Heart right ventricle (tissue), 16 donors: Measurements from ENCODE around the gene RBFOX1. TPM values are rescaled to one million over a fixed set of nuclear protein-coding genes. Genes with fewer than 3 reads are reported as not detected.

ENCODE experiments used
- ATAC-seq, 8 donors: fragments of 200-7000 bp; cut with Tn5 transposase; one replicate each; pipeline ENCODE4 v1.9.1; 2020; ENCODE audit warnings: mild to moderate bottlenecking in 8 of 8, moderate library complexity in 8 of 8, moderate number of reproducible peaks in 1 of 8
- DNase-seq, 2 donors: peaks; one replicate each; pipeline ENCODE4 v3.0.0-alpha.2; 2020
- H3K27ac ChIP-seq, 10 donors: fragments of 200-600 bp; sonication (generic) in 2 of 10; one replicate each; pipeline versions ENCODE4 v1.5.0 to v1.8.0; 2020 to 2022; ENCODE audit warnings: mild to moderate bottlenecking in 3 of 10
- H3K27me3 ChIP-seq, 7 donors: fragments of 200-600 bp; one replicate each; pipeline ENCODE4 v1.8.0; 2021 to 2022; ENCODE audit warnings: mild to moderate bottlenecking in 2 of 7
- H3K36me3 ChIP-seq, 9 donors: fragments of 200-600 bp; sonication (generic) in 1 of 9; one replicate each; pipeline versions ENCODE4 v1.5.0 to v1.8.0; 2020 to 2022; ENCODE audit warnings: mild to moderate bottlenecking in 2 of 9
- H3K4me1 ChIP-seq, 9 donors: fragments of 200-600 bp; sonication (generic) in 1 of 9; one replicate each; pipeline versions ENCODE4 v1.5.0 to v1.8.0; 2020 to 2022; ENCODE audit warnings: mild to moderate bottlenecking in 4 of 9
- H3K4me3 ChIP-seq, 10 donors: fragments of 200-600 bp; sonication (generic) in 2 of 10; one replicate each; pipeline versions ENCODE4 v1.5.0 to v1.8.0; 2020 to 2022; ENCODE audit warnings: mild to moderate bottlenecking in 7 of 10, moderate library complexity in 2 of 10
- H3K9me3 ChIP-seq, 11 donors: fragments of 200-600 bp in 10 of 11; sonication (generic) in 2 of 11; one replicate each; pipeline versions ENCODE4 v1.5.0 to v1.8.0; 2013 to 2022; ENCODE audit warnings: mild to moderate bottlenecking in 2 of 11, control low read depth in 1 of 11, moderate library complexity in 1 of 11
- WGBS, 2 donors: extraction: QIAGEN DNeasy Blood & Tissue Kit; methylation state at CpG; one replicate each; pipeline ENCODE4 v1.1.7; 2013; ENCODE audit warnings: inconsistent platforms in 1 of 2; 5-methylcytosine and 5-hydroxymethylcytosine counted together
- intact Hi-C, 10 donors: fragments of 100-400 bp; cut with DNase I; formaldehyde crosslinking; loops; one replicate each; pipeline versions ENCODE4 v1.11.1 to v1.14.2; 2022
- polyA plus RNA-seq, 2 donors: library from polyadenylated mRNA; stranded (reverse); fragments of 200-250 nt; gene quantifications; one replicate each; pipeline ENCODE4 v1.2.3, GENCODE V29; 2013
- total RNA-seq, 10 donors: library from RNA; stranded (reverse); fragmentation: NEBNext Ultra II Directional in 3 of 10; extraction: Animal tissue kit (Norgen Biotek cat#: 25700) in 3 of 10; gene quantifications; one replicate each; pipeline versions ENCODE4 v1.2.1 to v1.2.4, GENCODE V29; 2021 to 2023
- TF ChIP-seq, protein P1 (sequence below), 9 donors: fragments of 200-600 bp; sonication (generic) in 2 of 9; IDR thresholded peaks; one replicate each; pipeline versions ENCODE4 v1.5.0 to v1.8.0; 2021 to 2022; ENCODE audit warnings: antibody characterized with exemption in 9 of 9, mild to moderate bottlenecking in 5 of 9, moderate library complexity in 1 of 9
- donor health status: Arrhythmogenic right ventricular cardiomyopathy.
- donor health status: ischemic (EF 13 %, LVEDD 7.1; RV severe dilation, severe dysfunction).
- donor health status: healthy with polysubstance abuse.
- donor health status: DM: no; HTN: yes; CAD: no.
- donor health status: DM: no; HTN: no; CAD: no.
- donor health status: ischemic (EF 25% LVEDD 6.9; RV normal size, moderate dysfunction).
- donor health status: ischemic (EF 25% LVEDD 5.7; RV mildly dilated, moderate dysfunction).
- donor health status: healthy.
- donor health status: DM: yes; HTN: yes; CAD: no.
- donor health status: Ischemic cardiomyopathy.
- donor health status: ischemic (EF 35%, LVEDD 5.7; RV mildly dilated, moderate dysfunction).
- donor health status: nonischemic (EF 11% LVEDD 7.7; RV severe dilation, severe dysfunction).
- donor health status: DM: yes; HTN: yes; CAD: no.
- donor health status: PGD.
- donor health status: ischemic (EF 29% LVEDD 5.4; RV normal size, mild dysfunction).
- donor health status: nonischemic (EF 23%, LVEDD 6.1; RV moderate dilation, normal function).

The RBFOX1 gene
- total and polyA plus RNA-seq, 12 donors, result 11.1 to 82.9 (median 53.4) TPM

DNA sequence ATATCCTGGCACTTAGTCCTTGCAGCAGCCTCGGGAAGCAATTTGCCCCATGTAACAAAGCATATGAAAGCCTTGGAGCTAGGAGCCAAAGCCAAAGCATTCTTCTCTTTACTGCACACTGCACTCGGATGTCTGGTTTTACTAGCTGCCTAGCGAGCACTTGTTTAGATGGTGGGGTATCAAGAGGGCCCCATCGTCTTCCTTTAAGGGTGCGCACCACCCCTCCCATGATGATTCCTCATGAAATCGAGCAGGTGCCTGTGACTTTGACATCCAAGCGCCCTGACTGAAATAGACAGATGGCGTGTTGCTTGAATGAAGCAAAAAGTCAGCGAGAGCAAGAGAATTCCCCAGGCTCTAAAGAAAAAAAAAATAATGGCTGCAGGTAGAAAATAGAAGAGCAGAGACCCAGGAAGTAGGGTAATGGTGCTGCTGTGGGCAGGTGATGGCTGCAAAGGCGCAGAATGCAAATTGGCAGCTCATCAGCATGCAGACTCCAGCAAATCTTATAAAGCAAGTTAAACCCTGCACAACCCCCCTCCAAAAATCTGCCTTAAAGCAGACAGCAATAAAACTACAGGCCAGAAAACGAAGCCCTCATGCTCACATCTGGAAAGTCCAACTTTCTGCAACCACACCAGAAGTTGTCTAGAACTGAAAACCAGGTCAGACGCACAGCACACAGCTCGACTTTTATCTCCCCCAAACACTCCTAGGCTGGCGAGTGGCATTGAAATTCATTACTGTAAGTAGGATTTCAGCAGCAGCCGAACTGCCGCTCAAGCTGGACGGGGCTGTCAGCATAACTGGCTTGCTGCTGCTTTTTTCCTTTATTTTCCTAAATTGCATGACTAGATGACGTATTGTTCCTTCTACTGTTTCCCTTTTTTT lies 384.3 kb downstream of the RBFOX1 start:
- TF ChIP-seq, protein P1, sequence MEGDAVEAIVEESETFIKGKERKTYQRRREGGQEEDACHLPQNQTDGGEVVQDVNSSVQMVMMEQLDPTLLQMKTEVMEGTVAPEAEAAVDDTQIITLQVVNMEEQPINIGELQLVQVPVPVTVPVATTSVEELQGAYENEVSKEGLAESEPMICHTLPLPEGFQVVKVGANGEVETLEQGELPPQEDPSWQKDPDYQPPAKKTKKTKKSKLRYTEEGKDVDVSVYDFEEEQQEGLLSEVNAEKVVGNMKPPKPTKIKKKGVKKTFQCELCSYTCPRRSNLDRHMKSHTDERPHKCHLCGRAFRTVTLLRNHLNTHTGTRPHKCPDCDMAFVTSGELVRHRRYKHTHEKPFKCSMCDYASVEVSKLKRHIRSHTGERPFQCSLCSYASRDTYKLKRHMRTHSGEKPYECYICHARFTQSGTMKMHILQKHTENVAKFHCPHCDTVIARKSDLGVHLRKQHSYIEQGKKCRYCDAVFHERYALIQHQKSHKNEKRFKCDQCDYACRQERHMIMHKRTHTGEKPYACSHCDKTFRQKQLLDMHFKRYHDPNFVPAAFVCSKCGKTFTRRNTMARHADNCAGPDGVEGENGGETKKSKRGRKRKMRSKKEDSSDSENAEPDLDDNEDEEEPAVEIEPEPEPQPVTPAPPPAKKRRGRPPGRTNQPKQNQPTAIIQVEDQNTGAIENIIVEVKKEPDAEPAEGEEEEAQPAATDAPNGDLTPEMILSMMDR (IDR thresholded peaks at IDR 0.05), result no peak
- no peaks in the 10 kb centered on the region for H3K36me3 ChIP-seq
- H3K4me1 ChIP-seq, result no peaks in the 10 kb centered on the region
- no peak overlapping the region for H3K27ac ChIP-seq
- H3K9me3 ChIP-seq, result no peaks in the 10 kb centered on the region
- H3K27me3 ChIP-seq, result no peaks in the 10 kb centered on the region
- intact Hi-C loops, result no loop called here
- WGBS, 2 donors, result 52 to 61% methylated on average over 18 of the region's 18 CpGs
- no peak for DNase-seq
- H3K4me3 ChIP-seq, result no peak overlapping the region
- ATAC-seq, result no peak

DNA sequence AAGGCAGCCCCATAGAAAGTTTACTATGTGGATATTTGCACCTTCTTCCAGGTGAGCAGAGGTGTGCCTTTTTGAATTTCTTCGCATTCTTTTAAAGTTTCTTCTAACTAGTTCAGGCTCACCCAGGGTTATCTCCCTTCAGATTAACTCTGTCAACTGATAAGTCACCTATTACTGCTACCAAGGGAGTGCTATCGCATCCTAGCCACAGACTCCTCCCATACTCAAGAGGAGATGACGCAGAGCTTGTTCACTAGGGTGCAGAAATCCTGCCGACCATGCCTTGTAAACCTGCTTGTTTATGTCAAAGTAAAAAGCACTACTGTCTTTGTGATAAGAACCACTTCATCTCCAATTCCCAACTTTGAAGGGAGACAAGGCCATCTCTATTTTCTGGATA lies 390.1 kb downstream of the RBFOX1 start:
- DNase-seq, result no peak
- Histone ChIP-seq H3K9me3 (peaks cover 0 to 7% (median 0%) of the 10 kb centered on the region in 11 donors), H3K27me3 (no peaks in the 10 kb centered on the region), H3K4me1 (no peaks in the 10 kb centered on the region), H3K4me3 (no peak overlapping the region), H3K27ac (no peak overlapping the region), H3K36me3 (no peaks in the 10 kb centered on the region)
- TF ChIP-seq, protein P1 (IDR thresholded peaks at IDR 0.05), result no peak
- intact Hi-C loops, result loop anchor here in 1 of 10 donors (10.0 kb wide), 1 partner anchor 62 kb away; no protein-coding TSS in a partner anchor
- WGBS, 2 donors, result 26 to 40% methylated on average over 4 of the region's 4 CpGs
- ATAC-seq, result no peak

DNA sequence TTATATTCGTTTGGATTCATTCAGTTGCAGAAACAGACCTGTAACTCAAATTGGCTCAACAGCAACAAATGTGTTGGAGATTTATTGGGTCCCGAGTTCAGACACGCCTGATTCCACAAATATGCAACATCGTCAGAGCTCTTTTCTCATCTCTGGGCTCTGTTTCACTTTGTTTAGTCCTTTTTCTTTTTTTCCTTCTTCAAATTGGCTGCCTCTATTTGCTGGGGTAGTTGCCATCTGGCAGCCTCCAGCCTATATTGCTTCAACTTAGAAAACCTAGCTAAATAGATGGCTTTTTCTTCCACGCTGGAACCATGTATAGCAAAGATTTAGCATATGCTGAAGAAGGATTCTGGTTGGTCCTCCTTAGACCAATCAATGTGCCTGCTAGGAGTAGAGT lies 398.5 kb downstream of the RBFOX1 start:
- Histone ChIP-seq H3K27me3 (no peaks in the 10 kb centered on the region), H3K4me3 (no peak overlapping the region), H3K27ac (no peak overlapping the region), H3K9me3 (peaks cover 0 to 14% (median 0%) of the 10 kb centered on the region in 11 donors), H3K36me3 (no peaks in the 10 kb centered on the region), H3K4me1 (no peaks in the 10 kb centered on the region)
- ATAC-seq, result no peak
- intact Hi-C loops, result no loop called here
- TF ChIP-seq, protein P1 (IDR thresholded peaks at IDR 0.05), result no peak
- DNase-seq, result no peak
- 84 to 89% methylated on average over 5 of the region's 5 CpGs for WGBS, 2 donors

DNA sequence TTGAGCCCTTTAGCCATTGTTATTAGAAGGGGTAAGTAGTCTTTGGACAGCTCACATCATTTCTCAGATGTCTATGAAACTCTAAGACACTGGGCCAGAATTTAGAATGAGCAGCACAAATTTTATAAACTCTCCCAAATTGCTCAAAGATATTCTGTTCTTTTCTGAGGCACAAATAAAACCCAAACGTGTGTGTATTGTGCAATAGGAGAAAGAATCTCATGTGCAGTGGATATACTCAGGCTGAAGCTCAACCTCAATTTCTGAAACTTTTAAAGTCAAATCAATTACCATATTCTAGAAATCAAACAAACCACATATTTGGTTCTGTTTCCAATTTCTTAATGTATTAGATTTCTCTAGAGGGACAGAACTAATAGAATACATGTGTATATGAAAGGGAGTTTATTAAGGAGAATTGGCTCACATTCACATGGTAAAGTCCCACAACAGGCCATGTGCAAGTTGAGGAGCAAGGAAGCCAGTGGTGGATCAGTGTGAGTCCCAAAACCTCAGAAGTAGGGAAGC lies 403.6 kb downstream of the RBFOX1 start:
- Histone ChIP-seq H3K9me3 (peaks cover 0 to 26% (median 0%) of the 10 kb centered on the region in 11 donors), H3K27me3 (no peaks in the 10 kb centered on the region), H3K4me1 (no peaks in the 10 kb centered on the region), H3K36me3 (no peaks in the 10 kb centered on the region), H3K4me3 (no peak overlapping the region), H3K27ac (no peak overlapping the region)
- 0% methylated on average over 1 of the region's 1 CpG for WGBS, 2 donors
- intact Hi-C loops, result no loop called here
- DNase-seq (no peak), ATAC-seq (no peak)
- TF ChIP-seq, protein P1 (IDR thresholded peaks at IDR 0.05), result no peak
